Measurements from ENCODE around the gene CUEDC2. TPM values are rescaled to one million over a fixed set of nuclear protein-coding genes. Genes with fewer than 3 reads are reported as not detected.

Gene CUEDC2
- total RNA-seq, 1 donor from 2014 or later, result 23.7 TPM

GRCh38 chr10:102396730-102397151 is 35.6 kb downstream of the CUEDC2 start:
- no peak for ATAC-seq

- ATAC-seq, result no peak
Measured at GRCh38 chr10:102396317-102396650, 36.1 kb downstream of the CUEDC2 start.

- peak; percentile 70 for ATAC-seq
Measured at GRCh38 chr10:102395400-102396316, 36.7 kb downstream of the CUEDC2 start, which contains the start of gene NFKB2. TSS of gene NFKB2 (plus strand) at chr10:102395705. CDS start at chr10:102395960, 255 bp downstream.

- no peak for ATAC-seq
Measured at GRCh38 chr10:102394801-102395399, 37.5 kb downstream of the CUEDC2 start.

- ATAC-seq, result peak; percentile 82
Measured at GRCh38 chr10:102394079-102394800, 38.1 kb downstream of the CUEDC2 start.

GRCh38 chr10:102393411-102394078 is 38.8 kb downstream of the CUEDC2 start:
- no peak for ATAC-seq

- no peak for ATAC-seq
Measured at GRCh38 chr10:102392306-102392705, 40.1 kb downstream of the CUEDC2 start.

GRCh38 chr10:102389894-102390293 is 42.5 kb downstream of the CUEDC2 start:
- no peak for ATAC-seq

- ATAC-seq, result peak; percentile 58
Measured at GRCh38 chr10:102384606-102385429, 47.6 kb downstream of the CUEDC2 start.

GRCh38 chr10:102384053-102384452 is 48.3 kb downstream of the CUEDC2 start:
- ATAC-seq, result no peak

GRCh38 chr10:102382871-102383270 is 49.5 kb downstream of the CUEDC2 start:
- ATAC-seq, result no peak

GRCh38 chr10:102381983-102382382 is 50.4 kb downstream of the CUEDC2 start:
- no peak for ATAC-seq

GRCh38 chr10:102379383-102379782 is 53.0 kb downstream of the CUEDC2 start:
- no peak for ATAC-seq

- no peak for ATAC-seq
Measured at GRCh38 chr10:102376901-102377300, 55.5 kb downstream of the CUEDC2 start.

GRCh38 chr10:102375867-102376266 is 56.5 kb downstream of the CUEDC2 start:
- ATAC-seq, result no peak

GRCh38 chr10:102375250-102375649 is 57.1 kb downstream of the CUEDC2 start:
- ATAC-seq, result peak; percentile 13

Other genes with a start within 250 kb of the CUEDC2 start
- not detected for gene ELOVL3, start 206.3 kb downstream of the CUEDC2 start, total RNA-seq
- gene PITX3, start 191.1 kb downstream of the CUEDC2 start, total RNA-seq, result not detected
- 24.0 TPM for gene GBF1, start 187.0 kb downstream of the CUEDC2 start, total RNA-seq
- gene NFKB2, start 36.9 kb downstream of the CUEDC2 start, total RNA-seq, result 10.3 TPM
- 2.0 TPM for gene PSD, start 13.8 kb downstream of the CUEDC2 start, total RNA-seq
- 9.4 TPM for gene FBXL15, start 11.7 kb downstream of the CUEDC2 start, total RNA-seq
- 1.6 TPM for gene C10orf95, start 19.0 kb upstream of the CUEDC2 start, total RNA-seq
- gene ACTR1A, start 70.1 kb upstream of the CUEDC2 start, total RNA-seq, result 67.3 TPM
- 9.4 TPM for gene SUFU, start 71.4 kb upstream of the CUEDC2 start, total RNA-seq
- gene TRIM8, start 211.9 kb upstream of the CUEDC2 start, total RNA-seq, result 29.1 TPM